Stimulated activated effector memory CD8-positive, alpha-beta T cell treated with anti-CD3 and anti-CD28 coated beads, Interleukin-12 subunit alpha, Interleukin-12 subunit beta, amount 100 ng/mL, for 72 hours (primary cell): ENCODE results near the gene AFF3.

Experiments
- ATAC-seq: fragments of 150-1000 bp; cut with Tn5 transposase; 2 replicates; pipeline ENCODE4 v1.10.0; 2021
- DNase-seq, 2 donors: peaks; one replicate each; pipeline ENCODE4 v3.0.0; 2021 to 2022; ENCODE audit warnings: low spot score in 2 of 2
- H3K27ac Mint-ChIP-seq: one replicate; pipeline ENCODE4 v1.8.0; 2022; ENCODE audit warnings: mild to moderate bottlenecking, mixed read lengths
- H3K36me3 Mint-ChIP-seq: one replicate; pipeline ENCODE4 v1.8.0; 2022; ENCODE audit warnings: mild to moderate bottlenecking, mixed read lengths
- H3K4me1 Mint-ChIP-seq: one replicate; pipeline ENCODE4 v1.8.0; 2022; ENCODE audit warnings: mixed read lengths
- H3K4me3 Mint-ChIP-seq: one replicate; pipeline ENCODE4 v1.8.0; 2022; ENCODE audit warnings: mild to moderate bottlenecking, mixed read lengths
- H3K9me3 Mint-ChIP-seq: one replicate; pipeline ENCODE4 v1.8.0; 2022; ENCODE audit warnings: mixed read lengths

The AFF3 gene

DNA sequence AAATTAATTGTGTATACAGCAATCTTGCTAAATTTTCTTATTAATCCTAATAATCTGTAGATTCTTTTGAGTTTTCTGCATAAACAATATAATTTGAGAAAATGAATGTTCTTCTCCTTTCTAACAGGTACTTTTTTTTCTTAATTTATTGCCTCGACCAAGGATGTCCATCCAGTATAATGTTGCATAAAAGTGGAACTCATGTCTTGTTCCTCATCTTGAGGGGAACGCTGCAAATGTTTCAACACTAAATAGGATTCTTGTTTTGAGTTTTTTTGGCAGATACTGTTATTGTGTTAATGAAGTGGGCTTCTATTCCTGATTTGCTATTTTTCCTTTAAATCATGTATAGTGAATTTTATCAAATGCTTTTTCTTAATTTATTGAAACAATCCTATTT is 408.2 kb downstream of the AFF3 start:
- no peak for DNase-seq

GRCh38 chr2:99729104-99730025 is 413.0 kb downstream of the AFF3 start:
- Mint-ChIP-seq H3K27ac (no peak overlapping the region), H3K9me3 (no peaks in the 10 kb centered on the region), H3K4me1 (no peaks in the 10 kb centered on the region), H3K36me3 (no peaks in the 10 kb centered on the region), H3K4me3 (no peak overlapping the region)
- ATAC-seq (no peak), DNase-seq (no peak)

More for the DNA sequence above, 408.2 kb downstream of the AFF3 start:
- Mint-ChIP-seq H3K36me3 (no peaks in the 10 kb centered on the region), H3K9me3 (no peaks in the 10 kb centered on the region), H3K4me3 (no peak overlapping the region), H3K4me1 (no peaks in the 10 kb centered on the region), H3K27ac (no peak overlapping the region)
- no peak for ATAC-seq

DNA sequence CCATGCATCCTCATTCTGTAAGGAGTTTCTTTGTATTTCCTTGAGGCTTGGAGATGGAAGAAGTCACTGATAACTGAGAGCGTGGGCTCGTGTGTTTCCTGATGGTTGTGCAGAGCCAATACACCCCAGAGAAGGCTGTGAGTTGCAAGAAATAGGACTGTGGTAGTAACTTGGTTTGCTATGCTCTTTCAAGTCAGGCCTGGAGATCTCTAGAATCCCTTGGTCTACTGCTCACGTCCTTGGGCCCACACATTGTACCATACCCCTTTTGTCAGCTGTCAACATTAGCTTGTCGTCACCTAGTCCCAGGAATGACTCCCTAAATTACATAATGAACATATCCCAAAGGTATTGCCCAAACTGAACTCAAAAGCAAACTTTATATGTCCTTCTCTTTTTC is 414.2 kb downstream of the AFF3 start:
- ATAC-seq (no peak), DNase-seq (no peak)
- no peak overlapping the region for H3K27ac Mint-ChIP-seq
- no peaks in the 10 kb centered on the region for H3K36me3 Mint-ChIP-seq
- H3K9me3 Mint-ChIP-seq: no peaks in the 10 kb centered on the region
- no peaks in the 10 kb centered on the region for H3K4me1 Mint-ChIP-seq
- H3K4me3 Mint-ChIP-seq: no peak overlapping the region

DNA sequence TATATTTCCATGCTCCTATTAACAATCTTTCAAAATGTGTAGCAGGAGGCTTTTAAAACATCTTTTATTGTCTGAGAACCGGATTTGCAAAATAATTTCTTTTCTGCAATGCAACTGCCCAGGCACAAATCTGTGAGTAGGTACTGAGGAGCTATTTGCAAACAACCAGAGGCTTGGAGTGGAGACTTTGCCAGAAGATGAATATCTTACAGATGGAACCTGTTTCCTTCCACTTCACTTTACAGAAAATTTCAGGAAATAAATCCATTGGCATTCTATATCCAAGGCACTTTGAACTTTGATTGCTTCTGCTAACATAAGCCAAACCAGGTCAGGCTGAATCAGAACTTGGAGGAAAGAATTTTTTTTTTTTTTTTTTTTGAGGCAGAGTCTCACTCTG is 415.2 kb downstream of the AFF3 start:
- Mint-ChIP-seq H3K4me1 (no peaks in the 10 kb centered on the region), H3K4me3 (no peak overlapping the region), H3K9me3 (peaks cover 3% of the 10 kb centered on the region), H3K27ac (no peak overlapping the region), H3K36me3 (no peaks in the 10 kb centered on the region)
- no peak for DNase-seq
- no peak for ATAC-seq

DNA sequence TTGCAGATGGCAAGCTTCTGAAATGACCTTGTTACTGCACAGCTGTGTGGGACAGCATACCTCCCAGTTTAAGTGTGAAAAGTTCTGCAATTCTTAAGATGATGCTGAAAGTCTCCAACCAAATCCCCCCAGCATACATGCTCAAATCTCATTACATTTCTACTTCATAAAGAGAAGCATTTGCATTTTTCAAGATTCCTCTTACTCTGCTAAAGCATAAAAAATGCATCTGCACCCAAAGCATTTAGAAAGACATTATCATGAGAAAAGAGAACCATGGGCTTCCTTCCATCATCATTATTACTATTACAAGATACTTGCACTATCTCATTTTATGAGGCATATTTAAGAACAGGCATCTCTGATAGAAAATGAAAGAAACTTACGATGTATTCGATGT is 415.7 kb downstream of the AFF3 start:
- H3K4me3 Mint-ChIP-seq: no peak overlapping the region
- H3K27ac Mint-ChIP-seq: no peak overlapping the region
- no peak for ATAC-seq
- no peaks in the 10 kb centered on the region for H3K36me3 Mint-ChIP-seq
- no peaks in the 10 kb centered on the region for H3K4me1 Mint-ChIP-seq
- peaks cover 7% of the 10 kb centered on the region for H3K9me3 Mint-ChIP-seq
- no peak for DNase-seq

DNA sequence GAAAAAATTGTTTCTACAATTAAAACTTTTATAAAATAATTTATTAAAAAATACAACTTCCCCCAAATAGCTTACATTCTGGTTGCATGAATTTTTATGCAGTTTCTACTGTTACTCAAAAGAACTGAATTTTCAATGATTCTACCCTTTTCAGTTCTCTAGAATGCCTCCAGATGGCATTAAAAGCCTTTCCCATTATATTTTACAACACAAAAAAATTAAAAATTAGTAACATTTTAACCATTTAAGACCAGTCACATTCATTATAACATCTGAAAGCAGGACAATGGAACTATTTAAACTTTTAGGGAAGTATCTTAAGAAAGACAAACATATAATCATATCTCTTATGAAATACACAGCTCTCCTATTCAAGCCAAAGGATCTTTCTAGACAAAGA is 416.6 kb downstream of the AFF3 start:
- Mint-ChIP-seq H3K36me3 (no peaks in the 10 kb centered on the region), H3K4me1 (no peaks in the 10 kb centered on the region), H3K4me3 (no peak overlapping the region), H3K27ac (no peak overlapping the region), H3K9me3 (peaks cover 10% of the 10 kb centered on the region)
- DNase-seq: no peak
- no peak for ATAC-seq

GRCh38 chr2:99722476-99722875 is 419.9 kb downstream of the AFF3 start:
- Mint-ChIP-seq H3K4me1 (no peaks in the 10 kb centered on the region), H3K4me3 (no peak overlapping the region), H3K36me3 (no peaks in the 10 kb centered on the region), H3K27ac (no peak overlapping the region), H3K9me3 (peaks cover 10% of the 10 kb centered on the region)
- no peak for DNase-seq
- ATAC-seq: no peak

GRCh38 chr2:99719102-99719501 is 423.3 kb downstream of the AFF3 start:
- Mint-ChIP-seq H3K9me3 (peaks cover 10% of the 10 kb centered on the region), H3K27ac (no peak overlapping the region), H3K36me3 (no peaks in the 10 kb centered on the region), H3K4me3 (no peak overlapping the region), H3K4me1 (no peaks in the 10 kb centered on the region)
- ATAC-seq (no peak), DNase-seq (no peak)

- no peak for ATAC-seq
- DNase-seq: no peak
- H3K4me3 Mint-ChIP-seq: no peak overlapping the region
- no peaks in the 10 kb centered on the region for H3K36me3 Mint-ChIP-seq
- no peaks in the 10 kb centered on the region for H3K9me3 Mint-ChIP-seq
- no peaks in the 10 kb centered on the region for H3K4me1 Mint-ChIP-seq
- H3K27ac Mint-ChIP-seq: no peak overlapping the region
Measured at GRCh38 chr2:99715956-99716355, 426.4 kb downstream of the AFF3 start.

- DNase-seq (no peak), ATAC-seq (no peak)
- Mint-ChIP-seq H3K27ac (no peak overlapping the region), H3K9me3 (no peaks in the 10 kb centered on the region), H3K36me3 (no peaks in the 10 kb centered on the region), H3K4me3 (no peak overlapping the region), H3K4me1 (no peaks in the 10 kb centered on the region)
Measured at GRCh38 chr2:99714349-99714748, 428.0 kb downstream of the AFF3 start.

GRCh38 chr2:99711144-99711543 is 431.2 kb downstream of the AFF3 start:
- H3K9me3 Mint-ChIP-seq: no peaks in the 10 kb centered on the region
- H3K36me3 Mint-ChIP-seq: no peaks in the 10 kb centered on the region
- no peaks in the 10 kb centered on the region for H3K4me1 Mint-ChIP-seq
- no peak overlapping the region for H3K4me3 Mint-ChIP-seq
- no peak overlapping the region for H3K27ac Mint-ChIP-seq
- no peak for DNase-seq
- no peak for ATAC-seq

DNA sequence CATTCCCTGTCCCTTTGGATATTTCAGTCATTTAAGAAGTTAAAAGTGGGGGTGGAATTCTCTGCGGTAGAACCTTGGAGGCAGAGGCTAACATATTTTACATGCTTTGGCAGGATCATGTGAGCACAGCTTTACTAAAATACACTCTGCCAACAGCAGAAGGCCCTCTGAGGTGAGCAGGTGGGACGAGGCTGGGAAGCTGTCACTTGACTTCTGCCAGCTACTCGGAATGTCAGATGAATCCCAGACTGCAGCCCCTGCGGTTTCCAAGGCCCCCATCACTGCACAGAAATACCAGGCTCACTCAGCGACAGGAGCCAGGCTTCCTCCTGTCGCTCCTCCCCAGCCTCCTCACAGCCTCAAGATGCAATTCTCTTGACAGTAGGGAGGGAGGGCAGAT is 431.7 kb downstream of the AFF3 start:
- ATAC-seq: no peak
- Mint-ChIP-seq H3K36me3 (no peaks in the 10 kb centered on the region), H3K27ac (no peak overlapping the region), H3K4me1 (no peaks in the 10 kb centered on the region), H3K9me3 (no peaks in the 10 kb centered on the region), H3K4me3 (no peak overlapping the region)
- no peak for DNase-seq

GRCh38 chr2:99709229-99709628 is 433.2 kb downstream of the AFF3 start:
- ATAC-seq (no peak), DNase-seq (no peak)
- Mint-ChIP-seq H3K36me3 (no peaks in the 10 kb centered on the region), H3K9me3 (no peaks in the 10 kb centered on the region), H3K27ac (no peak overlapping the region), H3K4me1 (no peaks in the 10 kb centered on the region), H3K4me3 (no peak overlapping the region)

- Mint-ChIP-seq H3K27ac (no peak overlapping the region), H3K4me3 (no peak overlapping the region), H3K36me3 (no peaks in the 10 kb centered on the region), H3K4me1 (no peaks in the 10 kb centered on the region), H3K9me3 (no peaks in the 10 kb centered on the region)
- no peak for DNase-seq
- no peak for ATAC-seq
Measured at GRCh38 chr2:99708231-99708630, 434.2 kb downstream of the AFF3 start.

DNA sequence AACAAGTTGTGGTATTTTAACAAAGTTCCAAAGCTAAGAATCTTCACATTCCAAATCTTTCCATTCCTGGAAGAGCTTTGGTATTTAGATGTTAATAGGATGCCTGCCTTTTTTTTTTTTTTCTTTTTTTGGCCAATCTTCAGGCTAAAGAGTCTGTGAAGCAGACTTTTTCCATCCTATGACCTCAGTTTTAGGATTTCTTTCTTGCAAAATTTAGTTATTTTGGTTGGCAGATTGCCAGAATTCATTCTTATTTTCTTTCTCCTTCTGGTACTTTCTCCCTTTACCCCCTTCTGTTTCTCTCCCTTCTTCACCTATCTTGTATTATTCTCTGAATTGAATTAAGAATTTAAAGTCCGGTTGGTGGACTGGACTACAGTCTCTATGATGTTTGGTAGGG is 434.8 kb downstream of the AFF3 start:
- Mint-ChIP-seq H3K4me3 (no peak overlapping the region), H3K4me1 (no peaks in the 10 kb centered on the region), H3K27ac (no peak overlapping the region), H3K9me3 (no peaks in the 10 kb centered on the region), H3K36me3 (no peaks in the 10 kb centered on the region)
- ATAC-seq (no peak), DNase-seq (no peak)

DNA sequence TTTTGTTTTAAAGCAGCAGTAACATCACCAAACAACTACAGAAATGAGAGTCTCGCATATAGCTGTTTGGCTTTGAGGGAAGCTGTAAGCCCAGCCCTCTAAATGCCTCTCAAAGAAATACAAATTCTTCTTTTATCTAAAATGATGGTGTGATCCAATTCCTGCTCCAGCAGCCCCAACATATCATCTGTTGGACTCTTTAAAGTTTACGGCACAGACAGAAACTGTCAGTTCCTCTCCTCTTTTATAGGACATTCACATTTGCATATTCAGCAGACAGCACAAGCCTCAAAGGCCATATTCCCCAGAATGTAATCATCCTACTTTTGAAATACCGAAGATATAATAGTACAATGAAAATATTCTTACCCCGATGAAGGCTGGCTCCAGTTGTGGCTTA is 435.7 kb downstream of the AFF3 start:
- H3K9me3 Mint-ChIP-seq: no peaks in the 10 kb centered on the region
- H3K4me3 Mint-ChIP-seq: no peak overlapping the region
- no peaks in the 10 kb centered on the region for H3K36me3 Mint-ChIP-seq
- H3K27ac Mint-ChIP-seq: no peak overlapping the region
- DNase-seq: no peak
- ATAC-seq: no peak
- no peaks in the 10 kb centered on the region for H3K4me1 Mint-ChIP-seq
